NCI-H748 (cell line): ENCODE measurements around the gene QRFP.

Experiments used
- DNase-seq: peaks from one replicate; lab custom pipeline; 2025; ENCODE audit not compliant: unreplicated experiment; lab: John Stamatoyannopoulos, UW

The QRFP gene

GRCh38 chr9:130891688-130892476 lies 4.7 kb downstream of the QRFP start:
- DNase-seq, result peak; percentile 17

GRCh38 chr9:130890870-130891687 lies 5.5 kb downstream of the QRFP start:
- no peak for DNase-seq

- DNase-seq, result no peak
Observed at GRCh38 chr9:130890124-130890523, 6.5 kb downstream of the QRFP start.

GRCh38 chr9:130888146-130888885 lies 8.3 kb downstream of the QRFP start:
- no peak for DNase-seq

- DNase-seq, result no peak
Observed at GRCh38 chr9:130887494-130888144, 9.0 kb downstream of the QRFP start.

- DNase-seq, result no peak
Observed at GRCh38 chr9:130886981-130887380, 9.6 kb downstream of the QRFP start.

GRCh38 chr9:130885484-130886375 lies 10.9 kb downstream of the QRFP start:
- no peak for DNase-seq

- no peak for DNase-seq
Observed at GRCh38 chr9:130884542-130885483, 11.8 kb downstream of the QRFP start.

- no peak for DNase-seq
Observed at GRCh38 chr9:130884111-130884531, 12.5 kb downstream of the QRFP start.

- no peak for DNase-seq
Observed at GRCh38 chr9:130883479-130883878, 13.1 kb downstream of the QRFP start.

- DNase-seq, result no peak
Observed at GRCh38 chr9:130882696-130883225, 13.9 kb downstream of the QRFP start.

GRCh38 chr9:130881516-130881915 lies 15.1 kb downstream of the QRFP start:
- no peak for DNase-seq

GRCh38 chr9:130880599-130881220 lies 15.9 kb downstream of the QRFP start:
- no peak for DNase-seq

- no peak for DNase-seq
Observed at GRCh38 chr9:130879863-130880411, 16.7 kb downstream of the QRFP start.

- DNase-seq, result no peak
Observed at GRCh38 chr9:130878295-130878694, 18.3 kb downstream of the QRFP start.

GRCh38 chr9:130877300-130877699 lies 19.3 kb downstream of the QRFP start:
- no peak for DNase-seq

- DNase-seq, result no peak
Observed at GRCh38 chr9:130874783-130875182, 21.8 kb downstream of the QRFP start.

- DNase-seq, result no peak
Observed at GRCh38 chr9:130873966-130874365, 22.6 kb downstream of the QRFP start.
